Heart left ventricle (tissue), 16 donors: ENCODE results near the gene ASCC2. TPM values are rescaled to one million over a fixed set of nuclear protein-coding genes. Genes with fewer than 3 reads are reported as not detected.

Experiments
- ATAC-seq, 4 donors: fragments of 200-7000 bp; cut with Tn5 transposase; one replicate each; pipeline ENCODE4 v1.9.1; 2020 to 2022; ENCODE audit warnings: moderate library complexity in 4 of 4, mild to moderate bottlenecking in 3 of 4, moderate number of reproducible peaks in 1 of 4
- DNase-seq, 5 donors: peaks; one replicate each; pipeline ENCODE4 v3.0.0-alpha.2; 2020
- H3K27ac ChIP-seq, 12 donors: fragments of 200-600 bp; sonication (generic) in 4 of 12; one replicate each; pipeline versions ENCODE4 v1.5.0 to v1.8.0; 2016 to 2022; ENCODE audit warnings: mild to moderate bottlenecking in 2 of 12
- H3K27me3 ChIP-seq, 9 donors: fragments of 200-600 bp; sonication (generic) in 2 of 9; one replicate each; pipeline versions ENCODE4 v1.5.1 to v1.8.0; 2016 to 2022; ENCODE audit warnings: mild to moderate bottlenecking in 3 of 9
- H3K36me3 ChIP-seq, 9 donors: fragments of 200-600 bp; sonication (generic) in 2 of 9; one replicate each; pipeline versions ENCODE4 v1.5.0 to v1.8.0; 2018 to 2022; ENCODE audit warnings: mild to moderate bottlenecking in 2 of 9
- H3K4me1 ChIP-seq, 12 donors: fragments of 200-600 bp; sonication (generic) in 4 of 12; one replicate each; pipeline versions ENCODE4 v1.5.0 to v1.8.0; 2016 to 2022; ENCODE audit warnings: mild to moderate bottlenecking in 3 of 12
- H3K4me3 ChIP-seq, 12 donors: fragments of 200-600 bp; sonication (generic) in 4 of 12; one replicate each; pipeline versions ENCODE4 v1.5.0 to v1.8.0; 2017 to 2022; ENCODE audit warnings: mild to moderate bottlenecking in 9 of 12, moderate library complexity in 4 of 12
- H3K9me3 ChIP-seq, 12 donors: fragments of 200-600 bp; sonication (generic) in 4 of 12; one replicate each; pipeline versions ENCODE4 v1.5.0 to v1.8.0; 2016 to 2022; ENCODE audit warnings: mild to moderate bottlenecking in 1 of 12
- POLR2A ChIP-seq, 2 donors: fragments of 450-650 bp; IDR thresholded peaks; one replicate each; pipeline ENCODE4 v1.6.1; 2017; ENCODE audit warnings: antibody characterized with exemption in 2 of 2, mild to moderate bottlenecking in 2 of 2, moderate library complexity in 2 of 2
- WGBS, 4 donors: extraction: QIAGEN DNeasy Blood & Tissue Kit in 2 of 4; methylation state at CpG; one replicate each; pipeline versions ENCODE4 v1.1.5 to v1.1.7; 2013 to 2018; 5-methylcytosine and 5-hydroxymethylcytosine counted together
- intact Hi-C, 10 donors: fragments of 100-400 bp; cut with DNase I; formaldehyde crosslinking; loops; one replicate each; pipeline versions ENCODE4 v1.11.1 to v1.14.2; 2022
- polyA plus RNA-seq, 2 donors: library from polyadenylated mRNA; stranded (reverse); fragments of 200-250 nt; gene quantifications; one replicate each; pipeline ENCODE4 v1.2.3, GENCODE V29; 2013
- total RNA-seq, 9 donors: library from RNA; depleted of rRNA in 2 of 9; stranded (reverse); fragments of >200 nt in 2 of 9; fragmentation: NEBNext Ultra II Directional in 3 of 9; extraction: Animal tissue kit (Norgen Biotek cat#: 25700) in 3 of 9; gene quantifications; one replicate each; pipeline versions ENCODE4 v1.1.0 to v1.2.4, GENCODE V29; 2016 to 2023
- TF ChIP-seq, protein P1 (sequence below), 12 donors: fragments of 200-600 bp; sonication (generic) in 4 of 12; IDR thresholded peaks; one replicate each; pipeline versions ENCODE4 v1.5.0 to v1.8.0; 2018 to 2022; ENCODE audit warnings: antibody characterized with exemption in 12 of 12, mild to moderate bottlenecking in 5 of 12
- donor health status: ischemic (EF 13 %, LVEDD 7.1; RV severe dilation, severe dysfunction).
- donor health status: healthy with polysubstance abuse.
- donor health status: DM: no; HTN: yes; CAD: no.
- donor health status: DM: no; HTN: no; CAD: no.
- donor health status: ischemic (EF 25% LVEDD 6.9; RV normal size, moderate dysfunction).
- donor health status: ischemic (EF 25% LVEDD 5.7; RV mildly dilated, moderate dysfunction).
- donor health status: healthy.
- donor health status: DM: yes; HTN: yes; CAD: no.
- donor health status: ischemic (EF 35%, LVEDD 5.7; RV mildly dilated, moderate dysfunction).
- donor health status: nonischemic (EF 11% LVEDD 7.7; RV severe dilation, severe dysfunction).
- donor health status: DM: yes; HTN: yes; CAD: no.
- donor health status: PGD.
- donor health status: ischemic (EF 29% LVEDD 5.4; RV normal size, mild dysfunction).
- donor health status: nonischemic (EF 23%, LVEDD 6.1; RV moderate dilation, normal function).

The ASCC2 gene
- total and polyA plus RNA-seq, 11 donors: 23.6 to 77.1 (median 36.7) TPM

DNA sequence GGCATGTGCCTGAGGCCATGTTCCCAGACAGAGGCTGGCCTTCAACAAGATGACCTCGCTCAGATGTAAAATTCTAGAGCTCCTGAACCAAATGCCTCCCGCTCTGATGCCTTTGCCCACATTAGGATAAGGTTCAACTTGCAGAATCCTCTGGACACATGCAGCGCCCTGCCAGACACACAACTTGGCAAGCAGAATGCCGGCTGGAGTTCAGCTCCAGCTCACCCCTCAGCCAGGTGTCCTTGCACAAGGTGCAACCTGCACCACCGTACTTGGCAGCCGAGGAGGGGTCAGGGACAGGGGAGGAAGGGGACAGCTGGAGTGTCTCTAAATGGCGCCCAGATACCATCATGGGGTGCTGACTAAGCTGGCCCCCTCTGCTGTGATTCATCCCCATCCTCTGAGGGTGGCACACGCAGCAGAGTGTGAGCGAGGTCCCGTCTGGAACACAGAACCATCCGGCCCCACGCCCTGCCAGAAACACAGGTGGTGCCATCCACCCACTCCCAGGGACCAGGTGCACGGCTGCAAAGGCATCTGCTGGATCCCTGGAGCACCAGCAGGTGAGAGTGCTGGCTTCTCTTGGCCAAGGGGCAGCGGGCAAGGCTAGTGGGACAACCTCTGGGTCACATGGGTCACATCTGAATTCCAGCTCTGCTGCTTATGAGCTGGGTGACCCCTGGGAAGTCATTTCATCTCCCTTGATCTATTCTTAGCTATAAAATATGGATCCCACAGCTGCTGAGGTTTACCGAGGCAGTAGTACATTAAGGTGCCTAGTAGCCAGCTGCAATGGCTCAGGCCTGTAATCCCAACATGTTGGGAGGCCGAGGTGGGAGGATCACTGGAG is 84.0 kb downstream of the ASCC2 start:
- H3K9me3 ChIP-seq: no peaks in the 10 kb centered on the region
- no peak for TF ChIP-seq POLR2A (IDR thresholded peaks at IDR 0.05)
- TF ChIP-seq, protein P1, sequence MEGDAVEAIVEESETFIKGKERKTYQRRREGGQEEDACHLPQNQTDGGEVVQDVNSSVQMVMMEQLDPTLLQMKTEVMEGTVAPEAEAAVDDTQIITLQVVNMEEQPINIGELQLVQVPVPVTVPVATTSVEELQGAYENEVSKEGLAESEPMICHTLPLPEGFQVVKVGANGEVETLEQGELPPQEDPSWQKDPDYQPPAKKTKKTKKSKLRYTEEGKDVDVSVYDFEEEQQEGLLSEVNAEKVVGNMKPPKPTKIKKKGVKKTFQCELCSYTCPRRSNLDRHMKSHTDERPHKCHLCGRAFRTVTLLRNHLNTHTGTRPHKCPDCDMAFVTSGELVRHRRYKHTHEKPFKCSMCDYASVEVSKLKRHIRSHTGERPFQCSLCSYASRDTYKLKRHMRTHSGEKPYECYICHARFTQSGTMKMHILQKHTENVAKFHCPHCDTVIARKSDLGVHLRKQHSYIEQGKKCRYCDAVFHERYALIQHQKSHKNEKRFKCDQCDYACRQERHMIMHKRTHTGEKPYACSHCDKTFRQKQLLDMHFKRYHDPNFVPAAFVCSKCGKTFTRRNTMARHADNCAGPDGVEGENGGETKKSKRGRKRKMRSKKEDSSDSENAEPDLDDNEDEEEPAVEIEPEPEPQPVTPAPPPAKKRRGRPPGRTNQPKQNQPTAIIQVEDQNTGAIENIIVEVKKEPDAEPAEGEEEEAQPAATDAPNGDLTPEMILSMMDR (IDR thresholded peaks at IDR 0.05): no peak
- H3K27me3 ChIP-seq: no peaks in the 10 kb centered on the region
- intact Hi-C loops: no loop called here
- no peak overlapping the region for H3K27ac ChIP-seq
- H3K4me1 ChIP-seq: peaks cover 0 to 17% (median 6%) of the 10 kb centered on the region in 12 donors
- H3K36me3 ChIP-seq: peaks cover 0 to 20% (median 5%) of the 10 kb centered on the region in 9 donors
- 81 to 95% (median 93%) methylated on average over 13 to 16 of the region's 16 CpGs for WGBS, 4 donors
- H3K4me3 ChIP-seq: no peak overlapping the region
- ATAC-seq (no peak), DNase-seq (no peak)

DNA sequence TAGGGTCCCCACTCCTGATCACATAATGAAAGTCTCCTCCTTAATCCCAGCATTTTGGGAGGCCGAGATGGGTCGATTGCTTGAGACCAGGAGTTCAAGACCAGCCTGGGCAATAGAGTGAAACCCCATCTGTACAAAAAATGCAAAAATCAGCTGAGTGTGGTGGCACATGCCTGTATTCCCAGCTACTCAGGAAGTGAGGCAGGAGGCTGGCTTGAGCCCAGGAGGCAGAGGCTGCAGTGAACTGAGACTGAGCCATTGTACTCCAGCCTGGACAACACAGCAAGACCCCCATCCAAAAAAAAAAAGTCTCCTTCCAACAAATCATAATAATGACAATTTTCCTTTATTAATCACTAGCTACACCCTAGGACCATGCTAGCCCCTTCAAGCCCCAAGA is 86.4 kb downstream of the ASCC2 start:
- H3K9me3 ChIP-seq: no peaks in the 10 kb centered on the region
- peak overlapping the region in 1 of 12 donors; percentile 27 for H3K27ac ChIP-seq
- H3K27me3 ChIP-seq: no peaks in the 10 kb centered on the region
- peaks cover 0 to 40% (median 24%) of the 10 kb centered on the region in 9 donors for H3K36me3 ChIP-seq
- H3K4me3 ChIP-seq: no peak overlapping the region
- 94 to 100% (median 98%) methylated on average over 2 of the region's 2 CpGs for WGBS, 4 donors
- TF ChIP-seq, protein P1 (IDR thresholded peaks at IDR 0.05): no peak
- TF ChIP-seq POLR2A (IDR thresholded peaks at IDR 0.05): no peak
- H3K4me1 ChIP-seq: peaks cover 0 to 13% (median 0%) of the 10 kb centered on the region in 12 donors
- DNase-seq (no peak), ATAC-seq (no peak)
- intact Hi-C loops: no loop called here

DNA sequence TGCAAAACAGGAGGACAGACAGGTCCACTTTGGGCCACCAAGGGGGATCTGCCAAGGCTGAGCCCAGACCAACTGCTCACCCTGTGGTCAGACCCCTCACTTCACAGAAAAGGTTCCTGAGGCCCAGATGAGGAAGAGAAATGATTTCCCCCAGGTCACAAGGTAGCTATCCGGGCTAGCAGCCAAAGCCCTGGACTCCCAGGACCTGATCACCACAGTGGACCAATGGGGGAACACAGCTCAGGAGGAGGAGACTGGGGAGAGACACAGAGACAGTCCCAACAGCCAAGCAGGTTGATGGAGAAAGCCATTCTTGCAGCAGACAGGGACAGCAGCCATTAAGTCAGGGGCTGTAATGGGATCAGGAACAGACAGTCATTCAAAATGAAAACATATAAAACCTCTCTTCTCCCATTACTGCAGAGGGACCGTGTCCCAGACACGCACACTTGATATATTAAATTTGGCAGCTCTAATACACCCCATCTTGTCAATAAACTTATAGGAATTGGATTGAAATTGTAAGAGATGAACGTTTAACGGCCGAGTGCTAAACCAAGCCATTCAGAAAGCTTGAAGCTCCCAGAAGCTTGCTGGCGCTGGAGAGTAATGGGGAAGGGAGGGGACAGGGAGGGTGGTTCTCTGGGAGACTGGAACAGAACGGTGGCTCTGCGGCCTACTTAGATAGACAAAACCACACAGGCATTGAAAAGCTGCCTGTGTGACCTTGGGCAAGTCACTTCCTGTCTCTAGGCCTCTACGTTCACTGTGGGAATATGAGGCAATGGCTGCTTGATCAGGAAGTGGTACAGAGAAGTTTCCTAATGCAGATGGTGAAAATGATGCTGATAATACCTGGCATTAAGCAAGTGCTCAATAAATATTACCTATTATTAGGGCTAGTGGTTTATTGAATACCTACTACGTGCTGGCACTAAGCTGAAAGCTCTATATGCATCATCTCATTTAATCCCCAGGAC is 87.2 kb downstream of the ASCC2 start:
- ATAC-seq (peak in 2 of 4 donors; percentile 22 to 46), DNase-seq (no peak)
- Histone ChIP-seq H3K4me3 (no peak overlapping the region), H3K36me3 (peaks cover 0 to 48% (median 32%) of the 10 kb centered on the region in 9 donors), H3K9me3 (no peaks in the 10 kb centered on the region), H3K4me1 (peaks cover 0 to 13% (median 0%) of the 10 kb centered on the region in 12 donors), H3K27me3 (no peaks in the 10 kb centered on the region), H3K27ac (peak overlapping the region in 1 of 12 donors; percentile 27)
- 84 to 91% (median 88%) methylated on average over 11 of the region's 11 CpGs for WGBS, 4 donors
- TF ChIP-seq, protein P1 (IDR thresholded peaks at IDR 0.05): no peak
- no peak for TF ChIP-seq POLR2A (IDR thresholded peaks at IDR 0.05)
- intact Hi-C loops: no loop called here
